C4-2B (cell line): ENCODE results near the gene LDLR.
A peak's percentile ranks its signal among the peaks of the same experiment; 100 is the strongest.

Experiments used
- H3K27ac ChIP-seq: fragments of 450-650 bp; 2 replicates; pipeline ENCODE4 v1.5.1; 2017
- ZFX ChIP-seq: fragments of 450-650 bp; IDR thresholded peaks from 2 replicates; pipeline ENCODE4 v1.6.1; 2017
- TF ChIP-seq, protein P1 (sequence below): fragments of 450-650 bp; conservative IDR thresholded peaks from 2 replicates; pipeline ENCODE4 v1.5.1; 2017; ENCODE audit warnings: mild to moderate bottlenecking

LDLR gene

DNA sequence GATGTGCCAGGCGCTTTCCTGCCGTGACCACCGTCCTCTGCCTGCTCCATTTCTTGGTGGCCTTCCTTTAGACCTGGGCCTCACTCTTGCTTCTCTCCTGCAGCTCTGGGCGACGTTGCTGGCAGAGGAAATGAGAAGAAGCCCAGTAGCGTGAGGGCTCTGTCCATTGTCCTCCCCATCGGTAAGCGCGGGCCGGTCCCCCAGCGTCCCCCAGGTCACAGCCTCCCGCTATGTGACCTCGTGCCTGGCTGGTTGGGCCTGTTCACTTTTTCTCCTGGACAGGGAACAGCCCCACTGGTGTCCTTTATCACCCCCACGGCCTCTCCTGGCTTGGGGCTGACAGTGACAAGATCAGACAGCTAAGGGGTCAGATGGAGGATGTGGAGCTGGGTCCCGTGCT is 38.6 kb downstream of the LDLR start:
- H3K27ac ChIP-seq, result no peak overlapping the region
- TF ChIP-seq, protein P1, sequence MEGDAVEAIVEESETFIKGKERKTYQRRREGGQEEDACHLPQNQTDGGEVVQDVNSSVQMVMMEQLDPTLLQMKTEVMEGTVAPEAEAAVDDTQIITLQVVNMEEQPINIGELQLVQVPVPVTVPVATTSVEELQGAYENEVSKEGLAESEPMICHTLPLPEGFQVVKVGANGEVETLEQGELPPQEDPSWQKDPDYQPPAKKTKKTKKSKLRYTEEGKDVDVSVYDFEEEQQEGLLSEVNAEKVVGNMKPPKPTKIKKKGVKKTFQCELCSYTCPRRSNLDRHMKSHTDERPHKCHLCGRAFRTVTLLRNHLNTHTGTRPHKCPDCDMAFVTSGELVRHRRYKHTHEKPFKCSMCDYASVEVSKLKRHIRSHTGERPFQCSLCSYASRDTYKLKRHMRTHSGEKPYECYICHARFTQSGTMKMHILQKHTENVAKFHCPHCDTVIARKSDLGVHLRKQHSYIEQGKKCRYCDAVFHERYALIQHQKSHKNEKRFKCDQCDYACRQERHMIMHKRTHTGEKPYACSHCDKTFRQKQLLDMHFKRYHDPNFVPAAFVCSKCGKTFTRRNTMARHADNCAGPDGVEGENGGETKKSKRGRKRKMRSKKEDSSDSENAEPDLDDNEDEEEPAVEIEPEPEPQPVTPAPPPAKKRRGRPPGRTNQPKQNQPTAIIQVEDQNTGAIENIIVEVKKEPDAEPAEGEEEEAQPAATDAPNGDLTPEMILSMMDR, result no peak
- no peak for TF ChIP-seq ZFX

DNA sequence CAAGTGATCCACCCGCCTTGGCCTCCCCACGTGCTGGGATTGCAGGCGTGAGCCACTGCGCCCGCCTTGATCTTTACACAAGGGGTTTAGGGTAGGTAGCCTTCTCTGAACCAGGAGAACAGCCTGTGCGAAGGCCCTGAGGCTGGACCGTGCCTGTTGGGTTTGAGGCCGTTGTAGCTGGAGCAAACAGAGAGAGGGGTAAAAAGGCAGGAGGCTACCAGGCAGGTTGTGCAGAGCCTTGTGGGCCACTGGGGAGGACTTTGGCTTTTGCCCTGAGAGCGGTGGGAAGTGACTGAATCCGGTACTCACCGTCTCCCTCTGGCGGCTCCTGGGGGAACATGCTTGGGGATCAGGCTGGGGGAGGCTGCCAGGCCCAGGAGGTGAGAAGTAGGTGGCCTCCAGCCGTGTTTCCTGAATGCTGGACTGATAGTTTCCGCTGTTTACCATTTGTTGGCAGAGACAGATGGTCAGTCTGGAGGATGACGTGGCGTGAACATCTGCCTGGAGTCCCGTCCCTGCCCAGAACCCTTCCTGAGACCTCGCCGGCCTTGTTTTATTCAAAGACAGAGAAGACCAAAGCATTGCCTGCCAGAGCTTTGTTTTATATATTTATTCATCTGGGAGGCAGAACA is 41.7 kb downstream of the LDLR start:
- TF ChIP-seq ZFX, result no peak
- TF ChIP-seq, protein P1, result peak; percentile 91
- no peak overlapping the region for H3K27ac ChIP-seq

DNA sequence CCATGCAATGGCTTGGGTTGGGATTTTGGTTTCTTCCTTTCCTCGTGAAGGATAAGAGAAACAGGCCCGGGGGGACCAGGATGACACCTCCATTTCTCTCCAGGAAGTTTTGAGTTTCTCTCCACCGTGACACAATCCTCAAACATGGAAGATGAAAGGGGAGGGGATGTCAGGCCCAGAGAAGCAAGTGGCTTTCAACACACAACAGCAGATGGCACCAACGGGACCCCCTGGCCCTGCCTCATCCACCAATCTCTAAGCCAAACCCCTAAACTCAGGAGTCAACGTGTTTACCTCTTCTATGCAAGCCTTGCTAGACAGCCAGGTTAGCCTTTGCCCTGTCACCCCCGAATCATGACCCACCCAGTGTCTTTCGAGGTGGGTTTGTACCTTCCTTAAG is 42.2 kb downstream of the LDLR start:
- TF ChIP-seq, protein P1, result no peak
- no peak for TF ChIP-seq ZFX
- H3K27ac ChIP-seq, result no peak overlapping the region

DNA sequence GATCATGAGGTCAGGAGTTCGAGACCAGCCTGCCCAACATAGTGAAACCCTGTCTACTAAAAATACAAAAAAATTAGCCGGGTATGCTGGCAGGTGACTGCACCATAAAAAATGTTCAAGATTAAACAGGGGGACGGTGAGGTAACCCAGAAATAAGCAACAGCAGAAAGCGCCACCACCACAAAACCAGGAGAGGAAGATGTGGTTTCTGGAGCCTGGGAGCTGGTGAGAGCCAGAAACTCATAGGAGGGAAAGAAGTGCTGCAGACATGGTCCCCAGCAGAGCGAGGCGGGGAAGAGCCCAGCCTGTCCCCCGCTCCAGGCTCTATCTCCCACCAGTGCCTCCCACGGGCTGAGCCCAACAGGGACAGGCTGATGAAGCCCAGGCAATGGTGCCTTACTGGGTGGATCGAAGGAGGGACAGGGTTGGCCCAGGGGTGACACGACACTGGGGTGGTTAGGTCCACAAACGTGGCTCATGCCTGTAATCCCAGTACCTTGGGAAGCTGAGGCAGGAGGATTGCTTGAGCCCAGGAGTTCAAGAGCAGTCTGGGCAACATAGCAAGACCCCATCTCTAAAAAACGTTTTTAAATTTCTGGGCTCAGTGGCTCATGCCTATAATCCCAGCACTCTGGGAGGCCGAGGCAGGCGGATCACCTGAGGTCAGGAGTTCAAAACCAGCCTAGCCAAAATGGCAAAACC is 47.3 kb downstream of the LDLR start:
- H3K27ac ChIP-seq, result no peak overlapping the region
- no peak for TF ChIP-seq ZFX
- TF ChIP-seq, protein P1, result no peak

DNA sequence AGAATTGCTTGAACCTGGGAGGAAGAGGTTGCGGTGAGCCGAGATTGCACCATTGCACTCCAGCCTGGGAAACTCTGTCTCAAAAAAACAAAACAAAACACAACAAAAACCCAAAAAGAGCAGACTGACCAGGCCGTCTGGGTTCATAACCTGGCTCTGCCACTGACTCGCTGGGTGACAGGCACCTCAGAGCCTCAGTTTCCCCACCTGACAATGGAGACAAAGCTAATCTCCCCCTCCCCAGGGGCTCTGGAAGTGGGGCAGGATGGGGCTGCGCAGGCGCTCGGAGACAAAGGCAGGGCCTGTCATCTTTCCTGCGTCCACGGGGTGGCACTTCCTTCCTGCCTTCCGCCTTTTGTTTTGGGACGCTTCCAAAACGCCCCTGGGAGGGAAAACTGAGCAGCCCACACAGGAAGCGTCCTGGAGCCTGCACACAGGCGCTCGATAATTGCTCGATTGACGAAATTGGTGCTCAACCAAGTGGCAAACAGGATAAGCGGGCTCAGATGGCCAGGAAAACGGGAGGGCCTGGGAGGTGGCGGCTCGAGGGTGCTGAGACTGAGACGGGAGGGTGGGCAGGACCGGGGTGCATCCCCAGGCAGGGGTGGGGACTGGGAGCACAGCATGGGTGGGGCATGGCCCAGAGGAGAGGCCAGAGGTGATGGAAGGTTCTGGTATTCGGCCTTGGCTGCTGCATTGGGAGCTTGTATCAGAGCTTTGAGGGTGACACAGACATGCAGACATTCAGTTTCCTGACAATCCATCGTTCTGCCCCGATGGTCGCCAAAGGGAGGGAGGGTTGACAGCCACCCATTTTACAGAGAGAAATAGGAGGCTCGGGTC is 48.5 kb downstream of the LDLR start:
- peak overlapping the region; percentile 40 for H3K27ac ChIP-seq
- no peak for TF ChIP-seq ZFX
- TF ChIP-seq, protein P1, result peak; percentile 87

DNA sequence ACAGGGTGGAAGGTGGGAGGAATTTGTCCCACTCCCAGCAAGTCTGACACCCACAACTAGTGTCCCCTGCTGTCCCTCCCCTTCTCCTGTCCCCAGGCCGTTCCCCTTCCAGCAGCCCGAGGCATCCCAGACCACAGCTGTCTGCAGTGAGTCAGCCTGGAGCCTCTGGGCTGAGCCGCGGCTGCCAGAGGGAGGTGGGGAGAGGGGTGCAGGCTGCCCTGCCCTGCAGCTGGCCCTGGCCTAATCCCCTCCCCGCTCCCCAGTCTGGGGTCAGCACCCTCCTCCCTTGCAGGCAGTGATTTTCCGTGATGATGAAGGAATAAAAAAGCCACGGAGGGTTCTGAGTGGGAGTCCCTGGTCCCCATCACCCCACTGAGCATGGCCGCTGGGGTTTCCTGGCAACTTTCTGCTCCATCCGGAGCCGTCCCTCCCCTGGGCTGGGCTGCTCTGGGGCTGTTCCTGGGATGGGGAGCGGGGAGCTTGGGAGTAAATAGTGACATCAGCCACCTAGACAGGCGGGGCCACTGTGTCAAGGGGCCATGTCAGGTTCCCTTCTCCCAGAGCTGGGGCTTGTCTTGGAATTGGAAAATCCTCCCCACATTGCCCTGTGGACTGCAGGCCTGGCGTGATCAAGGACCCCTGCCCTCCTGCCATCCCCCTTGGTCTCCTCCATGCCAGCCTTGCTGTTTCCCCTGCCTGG is 49.5 kb downstream of the LDLR start:
- H3K27ac ChIP-seq, result peak overlapping the region; percentile 40; the same call in 1 of the 2 replicates
- no peak for TF ChIP-seq ZFX
- TF ChIP-seq, protein P1, result no peak

DNA sequence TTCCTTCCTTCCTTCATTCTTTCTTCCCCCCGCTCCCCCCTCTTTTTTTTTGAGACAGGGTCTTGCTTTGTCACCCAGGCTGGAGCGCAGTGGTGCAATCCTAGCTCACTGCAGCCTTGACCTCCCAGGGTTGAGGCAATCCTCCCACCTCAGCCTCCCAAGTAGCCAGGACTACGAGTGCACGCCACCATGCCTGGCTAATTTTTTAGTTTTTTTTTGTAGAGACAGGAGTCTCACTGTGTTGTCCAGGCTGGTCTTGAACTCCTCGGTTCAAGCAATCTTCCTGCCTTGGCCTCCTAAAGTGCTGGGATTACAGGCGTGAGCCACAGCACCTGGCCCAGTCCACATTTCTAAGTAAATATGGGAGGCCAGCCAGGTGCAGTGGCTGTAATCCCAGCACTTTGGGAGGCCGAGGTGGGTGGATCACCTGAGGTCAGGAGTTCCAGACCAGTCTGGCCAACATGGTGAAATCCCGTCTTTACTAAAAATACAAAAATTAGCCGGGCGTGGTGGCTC is 50.8 kb downstream of the LDLR start:
- peak overlapping the region; percentile 4; the same call in 1 of the 2 replicates for H3K27ac ChIP-seq
